ENCODE results near the gene PPM1F. TPM values are rescaled to one million over a fixed set of nuclear protein-coding genes. Genes with fewer than 3 reads are reported as not detected.

PPM1F gene
- total and polyA plus RNA-seq, 2 donors from 2014 or later, result 13.8 to 42.5 TPM

DNA sequence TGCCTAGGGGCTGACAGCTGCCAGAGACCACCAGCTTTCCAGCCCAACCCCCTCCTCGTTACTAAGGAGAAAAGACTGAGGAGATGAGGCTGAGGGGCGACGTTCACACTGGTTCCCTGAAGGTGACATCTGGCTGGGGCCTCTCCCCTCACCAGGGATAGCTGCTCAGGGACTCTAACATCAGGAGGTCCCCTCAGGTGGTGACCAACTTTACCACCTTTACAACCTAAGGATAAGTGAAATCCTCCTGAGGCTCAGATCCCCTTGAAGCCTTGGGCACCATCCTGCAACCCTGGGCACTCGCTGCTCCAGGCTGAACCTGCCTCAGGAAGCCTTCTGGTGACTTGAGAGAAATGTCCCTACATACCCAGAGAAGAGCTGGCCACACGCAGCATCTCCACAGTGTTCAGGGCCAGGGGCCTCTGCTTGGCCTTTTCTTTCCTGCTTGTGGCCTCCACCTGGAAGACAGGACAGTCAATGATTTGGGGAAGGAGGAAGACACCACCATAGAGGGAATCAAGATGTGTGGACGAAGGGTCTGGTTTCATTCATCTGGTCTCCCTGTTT, 12.4 kb upstream of the PPM1F start:
- Histone ChIP-seq H3K36me3 (ENCODE audit: control insufficient read depth in 2 of 3, insufficient read depth in 3 of 3, low read length in 3 of 3) (peaks cover 0 to 57% (median 28%) of the 10 kb centered on the region in 3 donors), H3K9ac (ENCODE audit: low read length in 3 of 3) (no peak overlapping the region), H3K4me3 (ENCODE audit: low read length in 3 of 3) (no peak overlapping the region), H3K27me3 (ENCODE audit: control insufficient read depth, insufficient read depth, low read length) (no peaks in the 10 kb centered on the region), H3K4me1 (ENCODE audit: control insufficient read depth in 2 of 3, insufficient read depth in 2 of 3, low read depth in 1 of 3, low read length in 3 of 3) (no peaks in the 10 kb centered on the region), H3K9me3 (ENCODE audit: control insufficient read depth in 2 of 3, insufficient read depth in 1 of 3, low read length in 3 of 3) (no peaks in the 10 kb centered on the region), H3K27ac (ENCODE audit: low read depth in 2 of 2, low read length in 2 of 2) (no peak overlapping the region)
- DNase-seq (no peak), FAIRE-seq (no peak)
- intact Hi-C loops (cut with DNase I), result no loop called here
- TF ChIP-seq, protein P1, sequence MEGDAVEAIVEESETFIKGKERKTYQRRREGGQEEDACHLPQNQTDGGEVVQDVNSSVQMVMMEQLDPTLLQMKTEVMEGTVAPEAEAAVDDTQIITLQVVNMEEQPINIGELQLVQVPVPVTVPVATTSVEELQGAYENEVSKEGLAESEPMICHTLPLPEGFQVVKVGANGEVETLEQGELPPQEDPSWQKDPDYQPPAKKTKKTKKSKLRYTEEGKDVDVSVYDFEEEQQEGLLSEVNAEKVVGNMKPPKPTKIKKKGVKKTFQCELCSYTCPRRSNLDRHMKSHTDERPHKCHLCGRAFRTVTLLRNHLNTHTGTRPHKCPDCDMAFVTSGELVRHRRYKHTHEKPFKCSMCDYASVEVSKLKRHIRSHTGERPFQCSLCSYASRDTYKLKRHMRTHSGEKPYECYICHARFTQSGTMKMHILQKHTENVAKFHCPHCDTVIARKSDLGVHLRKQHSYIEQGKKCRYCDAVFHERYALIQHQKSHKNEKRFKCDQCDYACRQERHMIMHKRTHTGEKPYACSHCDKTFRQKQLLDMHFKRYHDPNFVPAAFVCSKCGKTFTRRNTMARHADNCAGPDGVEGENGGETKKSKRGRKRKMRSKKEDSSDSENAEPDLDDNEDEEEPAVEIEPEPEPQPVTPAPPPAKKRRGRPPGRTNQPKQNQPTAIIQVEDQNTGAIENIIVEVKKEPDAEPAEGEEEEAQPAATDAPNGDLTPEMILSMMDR (IDR thresholded peaks at IDR 0.05; ENCODE audit: borderline replicate concordance, extremely low read depth, insufficient read depth), result no peak

DNA sequence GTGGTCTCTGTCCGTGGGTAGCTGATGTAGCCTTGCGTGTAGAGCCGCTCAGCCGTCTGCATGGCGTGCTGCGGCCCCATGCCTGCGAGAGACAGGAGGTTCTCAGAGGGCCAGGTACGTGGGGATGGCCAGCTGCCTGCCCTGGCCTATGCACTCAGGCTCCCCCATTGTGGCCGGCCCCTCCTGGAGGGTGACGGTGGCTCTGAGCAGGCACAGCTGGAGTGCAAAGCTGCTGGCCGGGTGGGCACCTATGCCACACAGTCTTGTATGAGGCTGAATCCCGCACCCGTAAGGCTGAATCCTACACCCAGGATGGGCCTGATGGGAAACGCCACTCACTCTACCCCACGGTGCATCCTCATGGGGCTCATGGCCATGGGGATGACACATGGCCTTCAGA, 11.6 kb upstream of the PPM1F start:
- Histone ChIP-seq H3K9ac (ENCODE audit: low read length in 3 of 3) (no peak overlapping the region), H3K27ac (ENCODE audit: low read depth in 2 of 2, low read length in 2 of 2) (no peak overlapping the region), H3K4me1 (ENCODE audit: control insufficient read depth in 2 of 3, insufficient read depth in 2 of 3, low read depth in 1 of 3, low read length in 3 of 3) (no peaks in the 10 kb centered on the region), H3K4me3 (ENCODE audit: low read length in 3 of 3) (no peak overlapping the region), H3K27me3 (ENCODE audit: control insufficient read depth, insufficient read depth, low read length) (no peaks in the 10 kb centered on the region), H3K9me3 (ENCODE audit: control insufficient read depth in 2 of 3, insufficient read depth in 1 of 3, low read length in 3 of 3) (no peaks in the 10 kb centered on the region), H3K36me3 (ENCODE audit: control insufficient read depth in 2 of 3, insufficient read depth in 3 of 3, low read length in 3 of 3) (peaks cover 0 to 59% (median 30%) of the 10 kb centered on the region in 3 donors)
- intact Hi-C loops (cut with DNase I), result no loop called here
- DNase-seq (no peak), FAIRE-seq (no peak)
- TF ChIP-seq, protein P1 (IDR thresholded peaks at IDR 0.05; ENCODE audit: borderline replicate concordance, extremely low read depth, insufficient read depth), result no peak

DNA sequence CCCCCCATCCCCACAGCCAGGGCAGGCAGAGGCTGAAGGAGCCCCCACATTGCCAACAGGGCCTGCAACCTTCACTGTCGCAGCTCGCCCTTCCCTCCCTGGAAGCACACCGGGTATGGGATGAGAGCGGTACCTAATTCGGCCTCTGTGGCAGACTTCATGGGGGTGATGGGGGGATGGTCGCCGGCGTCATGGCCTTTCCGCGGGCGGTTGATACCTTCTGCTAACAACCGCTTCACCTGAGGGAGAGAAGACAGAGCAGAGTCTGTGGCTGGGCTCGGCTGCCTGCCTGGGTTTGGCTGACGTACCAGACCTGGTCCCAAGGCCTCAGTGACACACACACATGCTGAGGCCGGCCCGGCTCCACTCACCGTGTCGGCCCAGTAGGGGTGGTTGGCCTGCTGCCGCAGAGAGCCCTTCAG, 11.2 kb upstream of the PPM1F start:
- Histone ChIP-seq H3K36me3 (ENCODE audit: control insufficient read depth in 2 of 3, insufficient read depth in 3 of 3, low read length in 3 of 3) (peaks cover 0 to 60% (median 35%) of the 10 kb centered on the region in 3 donors), H3K4me1 (ENCODE audit: control insufficient read depth in 2 of 3, insufficient read depth in 2 of 3, low read depth in 1 of 3, low read length in 3 of 3) (no peaks in the 10 kb centered on the region), H3K9ac (ENCODE audit: low read length in 3 of 3) (no peak overlapping the region), H3K4me3 (ENCODE audit: low read length in 3 of 3) (no peak overlapping the region), H3K27me3 (ENCODE audit: control insufficient read depth, insufficient read depth, low read length) (no peaks in the 10 kb centered on the region), H3K9me3 (ENCODE audit: control insufficient read depth in 2 of 3, insufficient read depth in 1 of 3, low read length in 3 of 3) (no peaks in the 10 kb centered on the region), H3K27ac (ENCODE audit: low read depth in 2 of 2, low read length in 2 of 2) (no peak overlapping the region)
- intact Hi-C loops (cut with DNase I), result no loop called here
- TF ChIP-seq, protein P1 (IDR thresholded peaks at IDR 0.05; ENCODE audit: borderline replicate concordance, extremely low read depth, insufficient read depth), result no peak
- DNase-seq, result no peak
- no peak for FAIRE-seq

- no peaks in the 10 kb centered on the region for H3K27me3 ChIP-seq (ENCODE audit: control insufficient read depth, insufficient read depth, low read length)
- H3K9me3 ChIP-seq (ENCODE audit: control insufficient read depth in 2 of 3, insufficient read depth in 1 of 3, low read length in 3 of 3), result no peaks in the 10 kb centered on the region
- FAIRE-seq, result no peak
- no peak overlapping the region for H3K9ac ChIP-seq (ENCODE audit: low read length in 3 of 3)
- H3K4me3 ChIP-seq (ENCODE audit: low read length in 3 of 3), result no peak overlapping the region
- peaks cover 0 to 61% (median 37%) of the 10 kb centered on the region in 3 donors for H3K36me3 ChIP-seq (ENCODE audit: control insufficient read depth in 2 of 3, insufficient read depth in 3 of 3, low read length in 3 of 3)
- TF ChIP-seq, protein P1 (IDR thresholded peaks at IDR 0.05; ENCODE audit: borderline replicate concordance, extremely low read depth, insufficient read depth), result no peak
- no peaks in the 10 kb centered on the region for H3K4me1 ChIP-seq (ENCODE audit: control insufficient read depth in 2 of 3, insufficient read depth in 2 of 3, low read depth in 1 of 3, low read length in 3 of 3)
- intact Hi-C loops (cut with DNase I), result no loop called here
- H3K27ac ChIP-seq (ENCODE audit: low read depth in 2 of 2, low read length in 2 of 2), result no peak overlapping the region
- no peak for DNase-seq
These were observed 10.6 kb upstream of the PPM1F start for GRCh38 chr22:21963286-21963685.
